Prostate gland (tissue), 2 donors: ENCODE results near the gene KRT34. TPM values are rescaled to one million over a fixed set of nuclear protein-coding genes. Genes with fewer than 3 reads are reported as not detected.

Experiments
- total RNA-seq, 2 donors: library from RNA; depleted of rRNA; stranded (reverse); fragments of >200 nt; gene quantifications; one replicate each; pipeline ENCODE4 v1.1.0, GENCODE V29; 2016

KRT34 gene
- total RNA-seq, 2 donors from 2014 or later = 1.5 TPM; not detected in 1

Other genes starting within 250 kb of the KRT34 start
- gene KRTAP4-6, start 241.8 kb downstream of the KRT34 start, total RNA-seq = not detected
- not detected for gene KRTAP4-5, start 232.5 kb downstream of the KRT34 start, total RNA-seq
- not detected for gene KRTAP4-4, start 221.6 kb downstream of the KRT34 start, total RNA-seq
- not detected for gene KRTAP4-3, start 214.1 kb downstream of the KRT34 start, total RNA-seq
- gene KRTAP4-2, start 204.1 kb downstream of the KRT34 start, total RNA-seq = not detected
- gene KRTAP4-1, start 197.4 kb downstream of the KRT34 start, total RNA-seq = not detected
- gene KRTAP9-1, start 192.4 kb downstream of the KRT34 start, total RNA-seq = not detected
- not detected for gene KRTAP9-2, start 155.7 kb downstream of the KRT34 start, total RNA-seq
- not detected for gene KRTAP9-3, start 149.9 kb downstream of the KRT34 start, total RNA-seq
- gene KRTAP9-8, start 144.3 kb downstream of the KRT34 start, total RNA-seq = not detected
- not detected for gene KRTAP9-4, start 132.6 kb downstream of the KRT34 start, total RNA-seq
- gene KRTAP9-9, start 126.9 kb downstream of the KRT34 start, total RNA-seq = not detected
- not detected for gene KRTAP9-6, start 116.9 kb downstream of the KRT34 start, total RNA-seq
- gene KRTAP9-7, start 106.6 kb downstream of the KRT34 start, total RNA-seq = not detected
- not detected for gene KRTAP29-1, start 79.5 kb downstream of the KRT34 start, total RNA-seq
- gene KRTAP16-1, start 73.0 kb downstream of the KRT34 start, total RNA-seq = not detected
- gene KRTAP17-1, start 66.6 kb downstream of the KRT34 start, total RNA-seq = not detected
- gene KRT33A, start 31.5 kb downstream of the KRT34 start, total RNA-seq = not detected
- not detected for gene KRT33B, start 12.5 kb downstream of the KRT34 start, total RNA-seq
- not detected for gene KRT31, start 15.3 kb upstream of the KRT34 start, total RNA-seq
- not detected for gene KRT37, start 42.3 kb upstream of the KRT34 start, total RNA-seq
- gene KRT38, start 58.7 kb upstream of the KRT34 start, total RNA-seq = not detected
- not detected for gene KRT32, start 85.1 kb upstream of the KRT34 start, total RNA-seq
- not detected for gene KRT35, start 98.8 kb upstream of the KRT34 start, total RNA-seq
- gene KRT36, start 107.6 kb upstream of the KRT34 start, total RNA-seq = not detected
- gene KRT13, start 123.3 kb upstream of the KRT34 start, total RNA-seq = 10 to 100 TPM; 38.4 to 62.7 TPM
- 1,000 to 10,000 TPM in 1 of 2 donors, 100 to 1,000 TPM in 1; 138 to 1,038 TPM for gene KRT15, start 136.6 kb upstream of the KRT34 start, total RNA-seq
- 100 to 1,000 TPM; 351 to 398 TPM for gene KRT19, start 146.0 kb upstream of the KRT34 start, total RNA-seq
- not detected for gene KRT9, start 189.8 kb upstream of the KRT34 start, total RNA-seq
- gene KRT14, start 204.6 kb upstream of the KRT34 start, total RNA-seq = 100 to 1,000 TPM in 1 of 2 donors, 10 to 100 TPM in 1; 28.1 to 298 TPM
- gene KRT16, start 230.5 kb upstream of the KRT34 start, total RNA-seq = 1 to 10 TPM; 4.0 to 6.7 TPM
- gene KRT17, start 242.3 kb upstream of the KRT34 start, total RNA-seq = 100 to 1,000 TPM; 201 to 360 TPM